Measurements from ENCODE around the gene LAMA2. TPM values are rescaled to one million over a fixed set of nuclear protein-coding genes. Genes with fewer than 3 reads are reported as not detected.

Gene LAMA2
- total RNA-seq, 1 donor, result not detected

GRCh38 chr6:129475477-129476247 is 592.7 kb downstream of the LAMA2 start:
- DNase-seq (ENCODE audit: low read depth in 2 of 3, low spot score in 2 of 3), result no peak

- no peak for DNase-seq (ENCODE audit: low read depth in 2 of 3, low spot score in 2 of 3)
These were observed 593.3 kb downstream of the LAMA2 start for GRCh38 chr6:129476248-129476564.

- no peak for DNase-seq (ENCODE audit: low read depth in 2 of 3, low spot score in 2 of 3)
These were observed 593.9 kb downstream of the LAMA2 start for GRCh38 chr6:129476810-129477209.

- no peak for DNase-seq (ENCODE audit: low read depth in 2 of 3, low spot score in 2 of 3)
These were observed 595.4 kb downstream of the LAMA2 start for GRCh38 chr6:129478379-129478778.

GRCh38 chr6:129481706-129482105 is 598.8 kb downstream of the LAMA2 start:
- DNase-seq (ENCODE audit: low read depth in 2 of 3, low spot score in 2 of 3), result no peak

GRCh38 chr6:129485746-129486145 is 602.8 kb downstream of the LAMA2 start:
- no peak for DNase-seq (ENCODE audit: low read depth in 2 of 3, low spot score in 2 of 3)

GRCh38 chr6:129486327-129486726 is 603.4 kb downstream of the LAMA2 start:
- no peak for DNase-seq (ENCODE audit: low read depth in 2 of 3, low spot score in 2 of 3)

- DNase-seq (ENCODE audit: low read depth in 2 of 3, low spot score in 2 of 3), result no peak
These were observed 605.4 kb downstream of the LAMA2 start for GRCh38 chr6:129488313-129488712.

GRCh38 chr6:129489215-129489765 is 606.4 kb downstream of the LAMA2 start:
- no peak for DNase-seq (ENCODE audit: low read depth in 2 of 3, low spot score in 2 of 3)

GRCh38 chr6:129490521-129491255 is 607.8 kb downstream of the LAMA2 start:
- peak; percentile 54 to 93 (median 90) for DNase-seq (ENCODE audit: low read depth in 2 of 3, low spot score in 2 of 3)

GRCh38 chr6:129491436-129491835 is 608.5 kb downstream of the LAMA2 start:
- no peak for DNase-seq (ENCODE audit: low read depth in 2 of 3, low spot score in 2 of 3)

GRCh38 chr6:129492260-129492659 is 609.3 kb downstream of the LAMA2 start:
- DNase-seq (ENCODE audit: low read depth in 2 of 3, low spot score in 2 of 3), result no peak

GRCh38 chr6:129493354-129493902 is 610.5 kb downstream of the LAMA2 start:
- no peak for DNase-seq (ENCODE audit: low read depth in 2 of 3, low spot score in 2 of 3)

- DNase-seq (ENCODE audit: low read depth in 2 of 3, low spot score in 2 of 3), result no peak
These were observed 611.2 kb downstream of the LAMA2 start for GRCh38 chr6:129494099-129494498.

GRCh38 chr6:129494586-129494985 is 611.6 kb downstream of the LAMA2 start:
- DNase-seq (ENCODE audit: low read depth in 2 of 3, low spot score in 2 of 3), result no peak

GRCh38 chr6:129495652-129496051 is 612.7 kb downstream of the LAMA2 start:
- DNase-seq (ENCODE audit: low read depth in 2 of 3, low spot score in 2 of 3), result no peak

GRCh38 chr6:129497481-129498441 is 614.8 kb downstream of the LAMA2 start:
- DNase-seq (ENCODE audit: low read depth in 2 of 3, low spot score in 2 of 3), result no peak

- peak in 1 of 3 donors; percentile 1 for DNase-seq (ENCODE audit: low read depth in 2 of 3, low spot score in 2 of 3)
These were observed 615.6 kb downstream of the LAMA2 start for GRCh38 chr6:129498541-129498940.

- peak; percentile 24 to 78 (median 47) for DNase-seq (ENCODE audit: low read depth in 2 of 3, low spot score in 2 of 3)
These were observed 616.3 kb downstream of the LAMA2 start for GRCh38 chr6:129498950-129499842.

Data from hematopoietic multipotent progenitor cell (in vitro differentiated cells).